Urinary bladder (tissue), 4 donors: ENCODE data around the gene DCLK2. TPM values are rescaled to one million over a fixed set of nuclear protein-coding genes. Genes with fewer than 3 reads are reported as not detected.

Source experiments
- DNase-seq: peaks from one replicate; pipeline ENCODE4 v3.0.0-alpha.2; 2015; ENCODE audit errors: extremely low spot score
- H3K27ac ChIP-seq: one replicate; pipeline ENCODE4 v1.5.1; 2013; ENCODE audit warnings: low read depth, mild to moderate bottlenecking, moderate library complexity
- H3K36me3 ChIP-seq: one replicate; pipeline ENCODE4 v1.6.1; 2013; ENCODE audit warnings: mild to moderate bottlenecking, moderate library complexity; ENCODE audit not compliant: insufficient read depth
- H3K4me1 ChIP-seq: one replicate; pipeline ENCODE4 v1.6.1; 2013; ENCODE audit warnings: mild to moderate bottlenecking, moderate library complexity; ENCODE audit not compliant: insufficient read depth
- H3K4me3 ChIP-seq: one replicate; pipeline ENCODE4 v1.5.1; 2013; ENCODE audit warnings: low read depth, low read length
- WGBS: extraction: QIAGEN DNeasy Blood & Tissue Kit; methylation state at CpG from one replicate; pipeline ENCODE4 v1.1.7; 2013; 5-methylcytosine and 5-hydroxymethylcytosine counted together
- polyA plus RNA-seq: library from polyadenylated mRNA; stranded (reverse); fragments of 200-250 nt; gene quantifications from one replicate; pipeline ENCODE4 v1.2.3, GENCODE V29; 2013
- total RNA-seq: library from RNA; depleted of rRNA; stranded (reverse); fragments of >200 nt; gene quantifications from one replicate; pipeline ENCODE4 v1.2.3, GENCODE V29; 2014
- donor health status: healthy with polysubstance abuse.
- donor health status: healthy.

Gene DCLK2
- total and polyA plus RNA-seq, 2 donors = 6.2 to 22.2 TPM

DNA sequence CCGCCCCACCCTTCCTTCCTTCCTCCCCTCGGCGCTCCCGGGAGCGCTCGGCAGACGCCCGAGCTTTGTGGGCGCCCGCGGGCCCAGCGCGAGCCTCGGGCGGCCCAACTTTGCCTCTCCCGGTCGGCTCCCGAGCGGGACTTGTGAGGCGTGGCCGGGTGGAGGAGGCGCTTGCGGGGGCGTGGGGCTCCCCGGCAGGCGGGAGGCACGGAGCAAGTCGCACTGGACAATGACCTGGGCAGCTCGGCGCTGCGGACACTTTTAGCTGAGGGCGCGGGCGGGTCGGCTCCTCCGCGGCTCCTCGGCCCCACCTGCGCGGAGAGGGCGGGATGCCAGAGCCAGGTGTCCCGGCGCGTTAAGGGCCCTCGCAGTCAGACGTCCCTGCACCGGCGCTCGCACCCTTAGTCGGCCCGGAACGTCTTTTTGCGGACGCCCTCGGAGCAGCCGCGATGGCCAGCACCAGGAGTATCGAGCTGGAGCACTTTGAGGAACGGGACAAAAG, 385 bp downstream of the DCLK2 start:
- Histone ChIP-seq H3K4me3 (peak overlapping the region; percentile 74), H3K27ac (peak overlapping the region; percentile 52), H3K4me1 (no peaks in the 10 kb centered on the region), H3K36me3 (no peaks in the 10 kb centered on the region)
- under 1% methylated on average over 59 of the region's 59 CpGs for WGBS
- no peak for DNase-seq

DNA sequence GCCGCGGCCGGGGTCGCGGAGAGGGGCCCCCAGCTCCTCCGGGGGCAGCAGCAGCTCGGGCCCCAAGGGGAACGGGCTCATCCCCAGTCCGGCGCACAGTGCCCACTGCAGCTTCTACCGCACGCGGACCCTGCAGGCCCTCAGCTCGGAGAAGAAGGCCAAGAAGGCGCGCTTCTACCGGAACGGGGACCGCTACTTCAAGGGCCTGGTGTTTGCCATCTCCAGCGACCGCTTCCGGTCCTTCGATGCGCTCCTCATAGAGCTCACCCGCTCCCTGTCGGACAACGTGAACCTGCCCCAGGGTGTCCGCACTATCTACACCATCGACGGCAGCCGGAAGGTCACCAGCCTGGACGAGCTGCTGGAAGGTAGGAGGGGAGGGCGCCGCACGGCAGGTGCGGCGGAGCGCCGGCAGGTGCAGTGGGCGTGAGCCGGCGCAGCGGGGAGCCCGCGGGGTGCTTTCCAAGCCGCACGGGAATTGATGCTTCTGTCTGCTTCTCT, 886 bp downstream of the DCLK2 start:
- Histone ChIP-seq H3K36me3 (no peaks in the 10 kb centered on the region), H3K4me1 (no peaks in the 10 kb centered on the region), H3K4me3 (peak overlapping the region; percentile 74), H3K27ac (no peak overlapping the region)
- no peak for DNase-seq
- under 1% methylated on average over 47 of the region's 47 CpGs for WGBS

DNA sequence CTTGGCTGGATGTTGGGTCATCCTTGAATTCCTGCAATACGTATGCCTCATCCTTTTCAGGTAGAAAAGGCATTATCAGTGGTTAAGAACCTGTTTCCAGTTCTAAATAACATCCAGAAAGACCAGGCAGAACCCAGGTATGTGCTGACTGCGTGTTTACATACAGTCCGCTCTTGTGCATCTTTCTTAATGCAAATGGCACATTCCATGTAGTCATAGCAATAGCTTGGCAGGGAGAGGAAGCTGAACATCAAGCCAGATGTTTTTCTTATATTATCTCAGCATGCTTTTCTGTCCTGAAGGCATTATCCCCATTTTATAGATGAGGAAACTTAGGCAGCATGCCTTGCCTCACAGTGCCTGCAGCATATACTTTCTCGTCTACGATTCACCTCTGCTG, 2.1 kb downstream of the DCLK2 start:
- no peak overlapping the region for H3K27ac ChIP-seq
- WGBS = 77% methylated on average over 5 of the region's 5 CpGs
- no peaks in the 10 kb centered on the region for H3K36me3 ChIP-seq
- no peak for DNase-seq
- H3K4me3 ChIP-seq = no peak overlapping the region
- no peaks in the 10 kb centered on the region for H3K4me1 ChIP-seq

DNA sequence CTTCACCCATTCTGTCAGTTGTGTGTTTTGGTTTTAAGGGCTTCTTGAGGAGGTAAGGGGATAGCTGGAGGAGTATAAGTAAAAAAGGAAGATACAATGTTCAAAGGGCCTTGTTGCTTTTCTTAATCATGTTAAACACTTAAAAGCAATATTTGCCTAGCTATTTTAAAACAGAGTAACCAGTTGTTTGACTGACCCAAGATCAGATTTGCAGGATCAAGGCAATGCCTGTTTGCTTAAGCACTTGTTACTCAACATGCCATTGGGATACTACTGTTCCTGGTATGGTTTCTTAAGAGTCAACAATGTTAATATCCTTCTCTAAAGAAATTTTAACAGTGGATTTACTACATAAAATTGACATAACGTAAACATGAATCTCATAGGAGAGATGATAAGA, 2.6 kb downstream of the DCLK2 start:
- Histone ChIP-seq H3K36me3 (no peaks in the 10 kb centered on the region), H3K4me3 (no peak overlapping the region), H3K4me1 (no peaks in the 10 kb centered on the region), H3K27ac (no peak overlapping the region)
- WGBS = 84% methylated on average over 1 of the region's 1 CpG
- DNase-seq = no peak

DNA sequence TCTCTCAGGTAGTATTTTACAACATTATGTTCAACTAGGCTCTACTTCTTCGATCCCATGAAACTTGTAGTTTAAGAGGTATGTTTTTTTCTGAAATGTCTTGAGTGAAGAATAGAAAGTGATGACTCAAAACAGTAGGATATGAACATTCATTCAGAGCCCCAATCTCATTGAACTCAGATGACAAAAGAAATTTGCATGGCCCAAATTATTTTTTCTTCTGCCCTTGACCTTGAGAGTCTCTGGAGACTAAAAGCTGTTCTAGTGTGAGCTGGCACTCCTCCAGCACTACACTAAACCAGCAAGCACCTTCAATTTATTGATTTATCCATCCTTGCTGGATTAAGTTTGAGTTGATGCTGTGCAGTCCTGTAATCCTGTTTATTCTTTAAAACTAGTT, 4.0 kb downstream of the DCLK2 start:
- H3K27ac ChIP-seq = no peak overlapping the region
- WGBS = 96% methylated on average over 1 of the region's 1 CpG

DNA sequence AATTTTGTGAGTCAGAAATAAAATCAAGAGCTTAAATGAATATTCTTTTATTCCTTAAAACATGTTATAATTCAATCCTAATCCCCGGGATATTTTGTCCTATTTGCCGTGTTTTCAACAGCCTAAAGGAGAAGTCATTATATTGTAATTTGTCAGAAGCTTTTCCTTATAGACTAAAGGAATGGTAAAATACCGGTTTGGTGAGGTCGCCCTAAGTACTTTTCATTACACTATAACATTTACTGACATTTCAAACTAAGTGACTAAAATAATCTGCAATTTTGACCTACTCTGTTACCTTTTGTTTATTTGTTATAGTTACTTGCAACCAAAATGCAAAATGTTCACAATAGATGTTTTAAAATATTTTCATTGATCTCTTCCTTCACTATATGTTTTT, 8.8 kb downstream of the DCLK2 start:
- H3K27ac ChIP-seq = no peak overlapping the region
- no peaks in the 10 kb centered on the region for H3K4me1 ChIP-seq
- DNase-seq = no peak
- no peak overlapping the region for H3K4me3 ChIP-seq
- H3K36me3 ChIP-seq = no peaks in the 10 kb centered on the region
- WGBS = 88% methylated on average over 4 of the region's 4 CpGs

More for the DNA sequence above, 4.0 kb downstream of the DCLK2 start:
- Histone ChIP-seq H3K36me3 (no peaks in the 10 kb centered on the region), H3K4me1 (no peaks in the 10 kb centered on the region), H3K4me3 (no peak overlapping the region)
- no peak for DNase-seq

DNA sequence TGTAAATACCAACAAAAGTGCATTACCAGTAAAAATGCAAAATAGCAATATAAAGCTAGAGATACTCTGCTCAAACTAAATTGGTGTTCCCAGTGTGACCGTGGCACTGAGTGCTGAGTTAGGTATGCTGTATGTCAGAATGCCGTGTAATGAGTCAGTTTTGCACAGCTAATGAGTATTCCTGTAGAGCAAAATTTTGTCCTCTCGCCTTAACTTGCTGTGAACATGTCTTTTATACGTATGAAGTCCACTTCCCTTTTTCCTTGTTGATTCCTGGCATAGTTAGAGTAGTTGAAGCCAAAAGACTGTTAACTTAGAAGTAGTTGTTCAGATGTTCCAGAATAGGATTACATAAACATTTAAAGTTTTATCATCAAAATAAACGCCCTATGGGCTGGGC, 11.5 kb downstream of the DCLK2 start:
- no peaks in the 10 kb centered on the region for H3K36me3 ChIP-seq
- WGBS = 72% methylated on average over 5 of the region's 5 CpGs

DNA sequence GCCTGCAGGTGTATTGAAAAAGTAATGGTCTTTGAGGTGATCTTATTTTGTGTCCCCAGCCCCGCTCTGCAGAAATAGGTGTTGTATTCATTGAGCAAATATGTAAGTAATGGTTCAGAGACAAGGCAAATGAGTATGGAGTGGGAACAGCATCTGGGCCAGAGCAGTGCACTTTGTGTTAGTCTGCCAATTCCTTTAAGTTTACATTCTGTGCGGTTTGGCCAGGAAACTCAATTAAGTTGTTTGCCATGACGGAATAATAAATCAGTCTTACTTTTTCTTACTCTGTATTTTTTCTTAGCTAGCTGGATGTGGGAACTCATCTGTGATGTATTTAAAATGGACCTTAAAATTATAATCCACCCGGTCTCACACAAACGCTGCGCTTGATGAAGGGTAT, 12.6 kb downstream of the DCLK2 start:
- Histone ChIP-seq H3K4me3 (no peak overlapping the region), H3K27ac (no peak overlapping the region), H3K4me1 (no peaks in the 10 kb centered on the region), H3K36me3 (no peaks in the 10 kb centered on the region)
- DNase-seq = no peak
- WGBS = 80% methylated on average over 6 of the region's 6 CpGs

More for the DNA sequence above, 11.5 kb downstream of the DCLK2 start:
- Histone ChIP-seq H3K27ac (no peak overlapping the region), H3K4me1 (no peaks in the 10 kb centered on the region), H3K4me3 (no peak overlapping the region)
- DNase-seq = no peak

DNA sequence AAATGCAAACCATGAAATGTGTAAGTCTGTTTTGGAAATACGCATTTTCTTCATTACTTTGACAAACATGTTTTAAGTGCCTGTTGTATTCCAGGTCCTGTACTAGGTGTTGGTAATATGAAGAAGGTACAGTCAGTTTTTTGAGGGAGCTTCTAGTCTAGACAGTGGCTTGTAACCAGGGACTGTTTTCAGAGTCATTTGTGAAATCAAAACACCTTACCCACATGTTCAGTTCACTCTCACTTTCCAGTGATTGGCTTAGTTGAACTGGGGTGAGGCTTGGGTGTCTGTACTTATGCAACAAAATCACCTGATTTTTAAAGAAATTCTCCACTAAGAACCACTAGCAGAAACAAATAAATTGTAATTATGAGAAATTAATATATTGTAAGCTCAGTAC, 16.4 kb downstream of the DCLK2 start:
- DNase-seq = no peak
- 99% methylated on average over 1 of the region's 1 CpG for WGBS
- H3K4me3 ChIP-seq = no peak overlapping the region
- H3K36me3 ChIP-seq = no peaks in the 10 kb centered on the region
- no peak overlapping the region for H3K27ac ChIP-seq
- H3K4me1 ChIP-seq = no peaks in the 10 kb centered on the region

DNA sequence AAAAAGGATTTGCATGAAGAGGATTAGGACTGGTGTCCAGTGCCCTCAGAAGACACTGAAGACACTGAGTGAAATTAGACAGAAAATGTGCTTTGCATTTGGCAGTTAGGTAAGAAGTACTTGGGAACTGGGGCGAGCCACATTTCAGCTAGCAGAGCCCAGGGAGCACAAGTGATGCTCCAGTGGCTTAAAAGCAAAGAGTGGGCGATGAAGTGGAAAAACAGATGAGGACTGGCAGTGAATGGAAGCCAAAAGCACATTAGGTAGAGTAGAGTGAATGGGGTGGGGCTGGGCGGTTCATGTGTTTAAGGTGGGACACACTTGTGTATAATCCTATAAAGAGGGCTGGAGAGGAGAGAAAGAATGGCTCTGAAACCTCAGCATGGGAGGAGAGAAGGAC, 18.4 kb downstream of the DCLK2 start:
- WGBS = 97% methylated on average over 3 of the region's 3 CpGs

DNA sequence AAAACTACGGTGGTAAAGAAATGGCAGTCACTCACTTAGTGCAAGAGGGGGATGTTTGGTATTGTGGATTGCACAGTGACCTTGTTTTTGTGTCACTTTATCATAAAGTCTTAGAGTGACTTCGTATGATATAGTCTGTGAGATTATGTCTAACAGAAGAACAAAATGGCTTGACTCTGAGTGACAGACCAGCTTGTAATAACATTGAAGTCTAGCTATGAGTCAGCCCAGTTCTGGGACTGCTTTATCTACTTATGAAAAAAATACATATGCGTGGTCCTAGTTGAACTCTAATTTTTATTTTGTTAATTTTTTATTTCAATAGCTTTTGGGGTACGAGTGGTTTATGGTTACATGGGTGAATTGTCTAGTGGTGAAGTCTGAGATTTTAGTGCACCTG, 20.0 kb downstream of the DCLK2 start:
- DNase-seq = no peak
- 83% methylated on average over 4 of the region's 4 CpGs for WGBS
- Histone ChIP-seq H3K27ac (no peak overlapping the region), H3K4me3 (no peak overlapping the region), H3K36me3 (no peaks in the 10 kb centered on the region), H3K4me1 (no peaks in the 10 kb centered on the region)

More for the DNA sequence above, 18.4 kb downstream of the DCLK2 start:
- no peaks in the 10 kb centered on the region for H3K36me3 ChIP-seq
- DNase-seq = no peak
- H3K4me1 ChIP-seq = no peaks in the 10 kb centered on the region
- no peak overlapping the region for H3K4me3 ChIP-seq
- H3K27ac ChIP-seq = no peak overlapping the region

DNA sequence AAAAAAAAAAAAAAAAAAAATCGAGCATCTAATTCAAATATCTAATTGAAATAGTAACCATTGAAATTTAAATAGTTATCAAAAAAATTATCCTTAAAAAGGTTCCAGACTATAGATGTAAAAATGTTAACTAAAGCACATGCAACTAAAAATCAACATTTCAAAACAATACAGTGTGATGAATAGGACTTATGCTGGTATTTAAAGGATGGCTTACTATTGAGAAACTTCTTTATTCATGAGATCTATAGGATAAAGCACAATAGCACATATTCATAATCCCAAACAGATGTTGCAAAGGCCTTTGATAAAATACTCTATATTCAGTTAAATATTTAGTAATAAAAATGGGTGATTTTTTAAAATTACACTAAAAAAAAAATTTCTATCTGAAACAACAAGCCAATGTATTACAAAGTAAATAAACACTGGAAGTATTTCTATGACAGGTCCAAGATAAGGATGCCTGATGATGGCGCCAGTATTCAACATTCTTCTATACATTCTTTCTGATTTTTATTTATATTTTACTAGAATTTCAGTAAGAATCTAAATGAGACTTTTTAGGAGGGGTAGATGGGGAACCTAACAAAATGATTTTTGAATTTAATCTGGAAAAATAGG, 26.3 kb downstream of the DCLK2 start:
- Histone ChIP-seq H3K4me3 (no peak overlapping the region), H3K36me3 (no peaks in the 10 kb centered on the region), H3K4me1 (no peaks in the 10 kb centered on the region), H3K27ac (no peak overlapping the region)
- 85% methylated on average over 2 of the region's 2 CpGs for WGBS
- no peak for DNase-seq

DNA sequence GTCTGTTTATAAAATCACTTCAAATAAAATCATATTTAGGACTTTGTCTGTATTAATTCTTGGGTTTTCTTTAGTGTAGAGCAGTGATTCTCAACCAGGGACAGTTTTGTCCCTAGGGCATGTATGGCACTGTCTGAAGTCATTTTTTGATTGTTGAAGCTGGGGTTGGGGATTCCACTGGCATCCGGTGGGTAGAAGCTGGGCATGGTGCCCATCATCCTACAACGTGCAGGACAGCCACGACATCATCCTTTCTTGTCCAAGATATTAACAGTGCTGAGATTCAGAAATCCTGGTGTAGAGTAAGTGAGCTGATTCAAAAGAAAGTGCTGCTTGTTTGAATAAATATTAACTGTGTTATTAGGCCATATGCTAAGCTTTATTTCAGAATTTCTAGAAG, 28.6 kb downstream of the DCLK2 start:
- Histone ChIP-seq H3K27ac (no peak overlapping the region), H3K4me1 (no peaks in the 10 kb centered on the region), H3K4me3 (no peak overlapping the region), H3K36me3 (no peaks in the 10 kb centered on the region)
- DNase-seq = no peak
- WGBS = 35% methylated on average over 3 of the region's 3 CpGs

DNA sequence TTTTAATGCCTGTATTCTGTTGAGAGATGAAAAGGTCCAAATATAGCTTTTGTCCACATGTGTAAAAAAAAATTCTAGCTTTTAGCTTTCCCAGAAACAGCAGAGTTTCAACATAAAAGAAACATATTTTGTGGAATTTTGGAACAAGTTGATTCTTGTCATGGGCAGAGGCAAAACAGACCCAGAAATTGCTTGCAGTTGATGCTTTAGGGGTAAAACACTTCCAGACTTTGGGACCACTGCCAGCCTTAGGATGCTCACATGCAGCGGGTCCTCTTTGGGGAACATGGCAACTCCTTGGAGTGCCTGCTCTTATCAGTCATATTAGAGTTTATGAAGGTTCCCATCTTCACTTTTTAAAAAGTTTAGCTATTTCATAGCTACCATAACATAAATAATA, 30.4 kb downstream of the DCLK2 start:
- H3K27ac ChIP-seq = no peak overlapping the region
- no peak overlapping the region for H3K4me3 ChIP-seq
- WGBS = 75% methylated on average over 1 of the region's 1 CpG
- H3K36me3 ChIP-seq = no peaks in the 10 kb centered on the region
- no peaks in the 10 kb centered on the region for H3K4me1 ChIP-seq
- DNase-seq = no peak
